NT2/D1 (cell line): ENCODE measurements around the gene CDK5RAP1.

Experiments
- YY1 ChIP-seq: IDR thresholded peaks from 2 replicates; pipeline ENCODE4 v1.6.1; 2011; ENCODE audit not compliant: insufficient read length, insufficient read depth
- ZNF274 ChIP-seq: IDR thresholded peaks from 2 replicates; pipeline ENCODE4 v1.6.1; 2011; ENCODE audit warnings: mild to moderate bottlenecking, low read depth, low read length

- TF ChIP-seq ZNF274 (no peak), YY1 (no peak)
Measured at GRCh38 chr20:33316958-33317357, 84.4 kb downstream of the CDK5RAP1 start.
